H1 (cell line): ENCODE results near the gene KDSR. TPM values are rescaled to one million over a fixed set of nuclear protein-coding genes. Genes with fewer than 3 reads are reported as not detected.

Experiments
- CTCF ChIP-seq, 3 experiments: IDR thresholded peaks; 1 replicate in 2 of 3; 2 replicates in 1 of 3; pipeline versions ENCODE4 v1.5.1 to v1.6.1; 2011; ENCODE audit warnings: low read length in 3 of 3, mild to moderate bottlenecking in 3 of 3, inconsistent platforms in 2 of 3, low read depth in 1 of 3, moderate library complexity in 1 of 3; ENCODE audit not compliant: insufficient read depth in 1 of 3; ENCODE audit errors: control extremely low read depth in 1 of 3
- HDAC6 ChIP-seq: IDR thresholded peaks from one replicate; pipeline ENCODE4 v1.7.1; 2012; ENCODE audit warnings: low read depth, mild to moderate bottlenecking, inconsistent platforms, low read length, moderate library complexity
- JUN ChIP-seq: IDR thresholded peaks from 2 replicates; pipeline ENCODE4 v1.6.1; 2011; ENCODE audit warnings: low read depth, mild to moderate bottlenecking, improper control_type of control experiment, low read length
- SIRT6 ChIP-seq: IDR thresholded peaks from one replicate; pipeline ENCODE4 v1.7.1; 2012; ENCODE audit warnings: low read length, inconsistent platforms
- TCF12 ChIP-seq: IDR thresholded peaks from 2 replicates; pipeline ENCODE4 v1.6.1; 2011; ENCODE audit warnings: low read depth, mild to moderate bottlenecking, low read length
- TEAD4 ChIP-seq: IDR thresholded peaks from 2 replicates; pipeline ENCODE4 v1.6.1; 2012; ENCODE audit warnings: low read depth, low read length, inconsistent platforms, mixed read lengths
- ZNF274 ChIP-seq: IDR thresholded peaks from 2 replicates; pipeline ENCODE4 v1.7.0; 2012; ENCODE audit warnings: low read length, borderline replicate concordance; ENCODE audit errors: extremely low read depth
- polyA plus RNA-seq, 7 experiments: library from polyadenylated mRNA; depleted of rRNA in 3 of 7; stranded (reverse) in 5 of 7; unstranded in 2 of 7; fragments of >200 nt in 5 of 7; fragments of 200-250 nt in 2 of 7; gene quantifications; 1 replicate in 5 of 7; 2 replicates in 1 of 7; 4 replicates in 1 of 7; pipeline versions ENCODE4 v1.2.1 to v1.2.3, GENCODE V29; 2011 to 2013; ENCODE audit warnings: missing spikeins in 2 of 7, mixed read lengths in 2 of 7
- total RNA-seq: library from RNA; stranded (reverse); fragmentation: NEBNext Ultra II Directional; extraction: Animal tissue kit (Norgen Biotek cat#: 25700); gene quantifications from 2 replicates; pipeline ENCODE4 v1.2.1, GENCODE V29; 2021
- TF ChIP-seq, protein P1 (sequence below): IDR thresholded peaks from 2 replicates; pipeline ENCODE4 v1.6.1; 2012; ENCODE audit warnings: inconsistent platforms

The KDSR gene
- total and polyA plus RNA-seq, 2 of the 8 experiments (the other 6 are each of a cell fraction or from before 2014, with no cell fraction given): 12.4 to 50.5 TPM

DNA sequence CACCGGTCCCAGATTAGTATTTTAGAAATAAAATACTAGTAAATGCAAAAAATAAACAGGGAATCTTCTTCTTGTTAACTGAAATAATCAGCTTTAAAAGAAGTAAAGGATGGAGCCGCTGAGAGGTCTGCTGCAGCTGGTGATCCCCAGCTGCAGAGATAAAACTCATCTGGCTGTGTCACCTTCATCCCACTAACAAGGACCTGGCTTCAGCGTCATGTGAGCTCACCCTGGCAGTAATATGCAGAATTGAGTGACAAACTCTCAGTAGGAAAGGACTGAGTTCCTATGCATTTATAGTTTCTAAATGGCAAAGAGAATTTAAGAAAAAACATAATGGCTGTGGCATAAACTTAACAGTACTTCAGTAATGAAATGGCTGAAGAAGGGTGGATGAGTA, 27.9 kb upstream of the KDSR start (continued):
- no peak for TF ChIP-seq TEAD4
- TF ChIP-seq SIRT6: no peak
- no peak for TF ChIP-seq TCF12
- no peak for TF ChIP-seq CTCF (IDR thresholded peaks at IDR 0.05; ENCODE audit: control extremely low read depth in 1 of 3, insufficient read depth in 1 of 3, low read depth in 1 of 3, low read length in 3 of 3)
- TF ChIP-seq JUN: no peak
- TF ChIP-seq ZNF274: no peak
- TF ChIP-seq HDAC6: no peak
- TF ChIP-seq, protein P1, sequence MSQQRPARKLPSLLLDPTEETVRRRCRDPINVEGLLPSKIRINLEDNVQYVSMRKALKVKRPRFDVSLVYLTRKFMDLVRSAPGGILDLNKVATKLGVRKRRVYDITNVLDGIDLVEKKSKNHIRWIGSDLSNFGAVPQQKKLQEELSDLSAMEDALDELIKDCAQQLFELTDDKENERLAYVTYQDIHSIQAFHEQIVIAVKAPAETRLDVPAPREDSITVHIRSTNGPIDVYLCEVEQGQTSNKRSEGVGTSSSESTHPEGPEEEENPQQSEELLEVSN: no peak
